HG03095 (cell line): ENCODE measurements around the gene DYNC2H1.
"Not testable (repeated sequence)": the region's sequence is repeated elsewhere in the genome, so short reads cannot be mapped to it uniquely, and the experiment has no call there.

Source experiments
- ATAC-seq: cut with Tn5 transposase; IDR thresholded peaks from one replicate; pipeline ENCODE4 v1.9.1; 2021; ENCODE audit warnings: moderate library complexity; ENCODE audit not compliant: unreplicated experiment

DYNC2H1 gene

GRCh38 chr11:103358251-103358650 is 249.0 kb downstream of the DYNC2H1 start:
- ATAC-seq = no peak

GRCh38 chr11:103359216-103359615 is 250.0 kb downstream of the DYNC2H1 start:
- ATAC-seq = no peak

DNA sequence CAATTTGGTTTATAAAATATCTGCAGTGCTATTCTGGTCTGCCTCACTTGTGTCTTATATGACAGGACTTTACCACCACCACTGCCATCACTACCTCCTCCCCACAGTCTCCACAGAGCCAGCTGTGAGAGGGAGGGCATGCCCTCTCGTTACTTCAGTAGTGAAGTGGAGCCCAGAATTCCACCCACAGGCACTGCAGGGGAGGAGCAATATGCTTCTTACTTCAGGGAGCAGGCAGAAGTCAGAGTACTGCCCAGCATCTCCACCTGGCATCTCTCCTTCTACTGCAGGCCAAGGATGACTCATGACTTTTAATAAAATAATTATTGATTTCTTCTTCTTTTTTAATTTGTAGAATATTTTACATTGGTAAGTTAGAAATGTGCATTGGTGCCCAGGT is 255.5 kb downstream of the DYNC2H1 start:
- no peak for ATAC-seq

GRCh38 chr11:103367650-103368049 is 258.4 kb downstream of the DYNC2H1 start:
- no peak for ATAC-seq

GRCh38 chr11:103368145-103368544 is 258.9 kb downstream of the DYNC2H1 start:
- ATAC-seq = no peak

- no peak for ATAC-seq
Observed at GRCh38 chr11:103370076-103370475, 260.9 kb downstream of the DYNC2H1 start.

GRCh38 chr11:103372906-103373305 is 263.7 kb downstream of the DYNC2H1 start:
- ATAC-seq = no peak

DNA sequence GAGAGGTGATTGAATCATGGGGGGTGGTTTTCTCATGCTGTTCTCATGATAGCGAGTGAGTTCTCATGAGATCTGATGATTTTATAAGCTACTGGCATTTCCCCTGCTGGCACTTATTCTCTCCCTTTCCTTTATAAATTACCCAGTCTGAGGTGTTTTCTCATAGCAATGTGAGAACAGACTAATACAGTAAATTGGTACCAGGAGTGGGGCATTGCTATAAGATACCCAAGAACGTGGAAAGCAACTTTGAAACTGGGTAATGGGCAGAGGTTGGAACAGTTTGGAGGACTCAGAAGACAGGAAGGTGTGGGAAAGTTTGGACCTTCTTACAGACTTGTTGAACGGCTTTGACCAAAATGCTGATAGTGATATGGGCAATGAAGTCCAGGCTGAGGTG is 265.0 kb downstream of the DYNC2H1 start:
- not testable (repeated sequence) for ATAC-seq

- no peak for ATAC-seq
Observed at GRCh38 chr11:103378931-103379330, 269.7 kb downstream of the DYNC2H1 start.

- no peak for ATAC-seq
Observed at GRCh38 chr11:103380031-103380430, 270.8 kb downstream of the DYNC2H1 start.

GRCh38 chr11:103384652-103385051 is 275.4 kb downstream of the DYNC2H1 start:
- ATAC-seq = no peak

DNA sequence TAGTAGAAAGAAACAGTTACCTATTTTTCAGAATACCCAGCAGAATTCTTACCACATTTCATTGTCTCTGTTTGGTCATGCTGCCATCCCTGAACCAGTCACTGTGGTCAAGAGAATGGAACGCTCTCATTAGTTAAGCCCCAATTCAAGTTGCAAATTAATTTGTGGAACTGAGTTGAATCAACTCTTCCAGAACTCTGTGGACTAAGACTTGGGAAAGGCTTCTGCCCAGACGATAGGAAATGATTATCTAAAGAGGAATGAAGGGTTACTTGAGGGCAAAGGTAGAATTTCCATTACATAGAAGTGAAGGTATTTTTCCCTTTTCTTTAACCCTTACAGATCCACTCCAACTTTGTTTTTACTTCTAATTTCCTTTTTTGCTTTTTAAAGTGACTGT is 286.4 kb downstream of the DYNC2H1 start:
- ATAC-seq = no peak

GRCh38 chr11:103396237-103396636 is 287.0 kb downstream of the DYNC2H1 start:
- no peak for ATAC-seq

GRCh38 chr11:103397369-103397768 is 288.1 kb downstream of the DYNC2H1 start:
- ATAC-seq = no peak

DNA sequence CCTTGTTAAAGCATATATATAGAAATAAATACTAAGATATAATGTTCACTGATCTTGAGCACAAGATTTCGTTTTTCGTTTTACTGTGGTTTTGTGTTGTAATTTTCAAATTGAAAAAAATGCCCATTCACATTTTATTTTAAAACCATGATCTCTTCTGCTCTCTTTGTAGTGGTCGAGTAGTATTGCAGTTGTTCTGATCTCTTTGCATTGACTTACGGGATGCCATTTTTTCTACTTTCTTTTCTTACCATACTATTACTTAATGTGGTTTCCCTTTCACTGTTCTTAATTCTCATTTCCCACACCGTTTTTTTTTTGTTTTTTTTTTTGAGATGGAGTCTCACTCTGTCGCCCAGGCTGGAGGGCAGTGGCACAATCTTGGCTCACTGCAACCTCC is 289.6 kb downstream of the DYNC2H1 start:
- no peak for ATAC-seq

DNA sequence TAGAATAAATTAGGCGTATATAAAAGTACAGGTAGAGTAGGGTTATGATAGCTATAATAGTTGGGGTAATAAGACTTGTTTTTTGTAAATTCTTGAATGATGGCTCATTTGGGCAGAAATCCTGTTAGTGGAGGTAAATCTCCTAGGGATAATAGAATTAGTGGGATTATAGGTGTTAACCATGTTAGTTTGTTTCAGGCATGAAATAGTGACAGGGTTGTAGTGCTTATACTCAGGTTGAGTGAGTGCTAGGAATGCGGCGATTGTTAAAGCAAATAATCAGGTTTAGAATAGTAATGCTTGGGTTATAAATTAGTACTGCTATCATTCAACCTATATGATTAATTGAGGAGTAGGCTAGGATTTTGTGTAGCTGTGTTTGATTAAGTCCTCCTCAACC is 297.1 kb downstream of the DYNC2H1 start:
- no peak for ATAC-seq

GRCh38 chr11:103407641-103408040 is 298.4 kb downstream of the DYNC2H1 start:
- ATAC-seq = no peak

GRCh38 chr11:103413266-103413888 is 304.2 kb downstream of the DYNC2H1 start:
- ATAC-seq = no peak

GRCh38 chr11:103418014-103418413 is 308.8 kb downstream of the DYNC2H1 start:
- ATAC-seq = no peak

- no peak for ATAC-seq
Observed at GRCh38 chr11:103420593-103420992, 311.4 kb downstream of the DYNC2H1 start.

DNA sequence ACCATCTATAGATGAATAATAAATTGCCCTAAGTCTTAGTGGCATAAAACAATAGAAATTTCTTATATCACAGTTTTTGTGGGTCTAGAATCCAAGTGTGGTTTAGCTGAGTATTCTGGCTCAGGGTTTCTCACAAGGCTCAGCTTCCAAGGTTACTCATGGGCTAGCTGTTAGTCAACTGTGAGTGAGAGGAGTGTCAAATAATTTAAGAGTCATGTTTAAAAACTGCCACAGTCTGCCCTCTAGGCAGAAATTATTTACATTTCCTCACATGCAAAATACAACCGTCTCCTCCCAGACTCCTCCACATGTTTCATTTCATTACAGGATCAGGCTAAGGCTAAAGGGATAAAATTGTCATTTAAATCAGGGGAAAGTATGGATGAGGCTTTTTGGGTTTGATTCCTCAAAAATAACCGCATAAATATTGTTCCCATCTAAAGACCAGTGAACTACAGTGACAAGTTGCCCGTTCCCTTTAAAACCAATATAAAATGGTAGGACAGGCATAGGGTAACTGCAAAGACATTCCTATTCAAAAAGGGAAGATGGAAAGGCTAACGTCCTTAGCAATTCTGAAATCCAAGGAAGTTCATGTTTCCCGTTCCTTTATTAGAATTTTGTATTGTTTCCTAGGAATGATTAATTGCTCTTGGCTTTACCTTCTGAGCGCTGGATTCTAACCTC is 324.3 kb downstream of the DYNC2H1 start:
- no peak for ATAC-seq

GRCh38 chr11:103434073-103434411 is 324.8 kb downstream of the DYNC2H1 start:
- no peak for ATAC-seq
